Bronchial epithelial cell (primary cell): ENCODE data around the gene DAO. TPM values are rescaled to one million over a fixed set of nuclear protein-coding genes. Genes with fewer than 3 reads are reported as not detected.

ENCODE experiments used
- DNase-seq: peaks from one replicate; pipeline ENCODE4 v3.0.0-alpha.2; 2010; ENCODE audit warnings: low read depth
- FAIRE-seq: peaks from 2 replicates; lab custom pipeline; 2011; peaks lifted over from hg19 to GRCh38; lab: Jason Lieb, UNC
- H3K27me3 ChIP-seq: 2 replicates; pipeline ENCODE4 v1.5.1; 2011; ENCODE audit warnings: low read length; ENCODE audit not compliant: control insufficient read depth, insufficient read depth
- H3K36me3 ChIP-seq: 2 replicates; pipeline ENCODE4 v1.5.1; 2011; ENCODE audit warnings: low read length; ENCODE audit not compliant: control insufficient read depth, insufficient read depth
- H3K4me3 ChIP-seq: 2 replicates; pipeline ENCODE4 v1.5.1; 2011; ENCODE audit warnings: mild to moderate bottlenecking, low read depth, low read length, control low read depth
- total RNA-seq: library from RNA; depleted of rRNA; stranded (reverse); fragments of >200 nt; gene quantifications from 2 replicates; pipeline ENCODE4 v1.2.1, GENCODE V29; 2014
- TF ChIP-seq, protein P1 (sequence below): IDR thresholded peaks from 2 replicates; pipeline ENCODE4 v1.5.1; 2011; ENCODE audit warnings: mild to moderate bottlenecking, moderate library complexity, low read length, control low read depth, inconsistent platforms; ENCODE audit not compliant: insufficient read depth, severe bottlenecking

DAO gene
- total RNA-seq, 1 donor from 2014 or later, result not detected

DNA sequence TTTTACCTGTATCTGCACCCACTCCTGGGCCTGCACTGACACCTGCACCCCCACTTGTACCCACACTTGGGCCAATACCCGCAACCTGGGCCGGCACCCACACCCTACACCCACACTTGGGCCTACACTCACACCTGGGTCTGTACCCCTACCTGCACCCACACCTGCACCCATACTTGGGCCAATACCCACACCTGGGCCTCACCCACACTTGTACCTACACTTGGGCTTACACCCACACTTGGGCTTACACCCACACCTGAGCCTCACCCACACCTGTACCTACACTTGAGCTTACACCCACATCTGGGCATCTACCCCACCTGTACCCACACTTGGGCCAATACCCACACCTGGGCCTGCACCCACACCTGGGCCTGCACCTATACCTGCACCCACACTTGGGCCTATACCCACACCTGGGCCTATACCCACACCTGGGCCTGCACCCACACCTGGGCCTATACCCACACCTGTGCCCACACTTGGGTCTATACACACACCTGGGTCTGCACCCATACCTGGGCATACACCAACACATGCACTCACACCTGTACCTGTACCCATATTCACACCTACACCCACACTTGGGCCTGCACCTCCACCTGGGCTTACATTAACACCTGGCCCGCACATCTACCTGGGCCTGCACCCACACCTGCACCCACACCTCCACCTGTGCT, 39.2 kb downstream of the DAO start:
- DNase-seq (no peak), FAIRE-seq (no peak)
- Histone ChIP-seq H3K27me3 (no peaks in the 10 kb centered on the region), H3K36me3 (no peaks in the 10 kb centered on the region), H3K4me3 (no peak overlapping the region)
- TF ChIP-seq, protein P1, sequence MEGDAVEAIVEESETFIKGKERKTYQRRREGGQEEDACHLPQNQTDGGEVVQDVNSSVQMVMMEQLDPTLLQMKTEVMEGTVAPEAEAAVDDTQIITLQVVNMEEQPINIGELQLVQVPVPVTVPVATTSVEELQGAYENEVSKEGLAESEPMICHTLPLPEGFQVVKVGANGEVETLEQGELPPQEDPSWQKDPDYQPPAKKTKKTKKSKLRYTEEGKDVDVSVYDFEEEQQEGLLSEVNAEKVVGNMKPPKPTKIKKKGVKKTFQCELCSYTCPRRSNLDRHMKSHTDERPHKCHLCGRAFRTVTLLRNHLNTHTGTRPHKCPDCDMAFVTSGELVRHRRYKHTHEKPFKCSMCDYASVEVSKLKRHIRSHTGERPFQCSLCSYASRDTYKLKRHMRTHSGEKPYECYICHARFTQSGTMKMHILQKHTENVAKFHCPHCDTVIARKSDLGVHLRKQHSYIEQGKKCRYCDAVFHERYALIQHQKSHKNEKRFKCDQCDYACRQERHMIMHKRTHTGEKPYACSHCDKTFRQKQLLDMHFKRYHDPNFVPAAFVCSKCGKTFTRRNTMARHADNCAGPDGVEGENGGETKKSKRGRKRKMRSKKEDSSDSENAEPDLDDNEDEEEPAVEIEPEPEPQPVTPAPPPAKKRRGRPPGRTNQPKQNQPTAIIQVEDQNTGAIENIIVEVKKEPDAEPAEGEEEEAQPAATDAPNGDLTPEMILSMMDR, result no peak

DNA sequence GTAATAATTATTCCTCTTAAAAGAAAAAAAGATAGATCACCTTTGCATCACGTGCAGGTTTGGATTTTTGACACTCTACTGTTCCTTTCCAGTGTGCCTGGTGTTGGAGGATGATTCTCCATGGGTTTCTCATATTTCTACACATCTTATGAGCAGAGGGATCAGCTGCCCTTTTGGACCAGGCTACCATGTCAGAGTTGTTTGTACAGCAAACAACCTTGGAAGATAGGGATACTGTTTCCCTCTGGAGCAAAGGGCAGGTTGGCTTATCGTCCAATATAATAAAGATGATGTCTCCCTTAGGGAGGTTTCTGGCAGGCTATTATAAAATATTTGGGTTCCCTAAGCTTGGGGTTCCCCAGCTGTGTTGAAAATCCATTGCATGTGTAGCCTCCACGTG, 42.1 kb downstream of the DAO start:
- no peak for FAIRE-seq
- no peak for DNase-seq

DNA sequence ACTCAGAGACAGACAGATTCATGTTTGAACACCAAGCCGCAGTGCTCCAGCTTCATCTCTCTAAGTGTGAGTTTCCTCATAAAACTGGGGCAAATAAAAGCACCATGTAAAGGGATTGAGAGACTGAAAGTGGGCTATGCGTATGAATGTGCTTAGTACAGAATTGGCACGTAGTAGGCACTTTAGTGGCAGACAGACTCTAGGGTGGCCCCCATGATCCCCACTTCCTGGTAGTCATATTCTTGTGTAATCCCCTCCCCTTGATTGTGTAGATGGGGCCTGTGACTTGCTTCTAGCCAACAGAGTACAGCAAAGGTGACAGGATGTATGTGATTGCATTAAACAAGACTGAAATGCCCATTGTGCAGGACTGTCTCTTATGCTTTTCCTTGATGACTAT, 43.0 kb downstream of the DAO start:
- FAIRE-seq (no peak), DNase-seq (no peak)
- Histone ChIP-seq H3K4me3 (no peak overlapping the region), H3K36me3 (no peaks in the 10 kb centered on the region), H3K27me3 (no peaks in the 10 kb centered on the region)
- TF ChIP-seq, protein P1, result no peak

More for the DNA sequence above, 42.1 kb downstream of the DAO start:
- no peaks in the 10 kb centered on the region for H3K36me3 ChIP-seq
- TF ChIP-seq, protein P1, result no peak
- H3K27me3 ChIP-seq, result no peaks in the 10 kb centered on the region
- H3K4me3 ChIP-seq, result no peak overlapping the region

DNA sequence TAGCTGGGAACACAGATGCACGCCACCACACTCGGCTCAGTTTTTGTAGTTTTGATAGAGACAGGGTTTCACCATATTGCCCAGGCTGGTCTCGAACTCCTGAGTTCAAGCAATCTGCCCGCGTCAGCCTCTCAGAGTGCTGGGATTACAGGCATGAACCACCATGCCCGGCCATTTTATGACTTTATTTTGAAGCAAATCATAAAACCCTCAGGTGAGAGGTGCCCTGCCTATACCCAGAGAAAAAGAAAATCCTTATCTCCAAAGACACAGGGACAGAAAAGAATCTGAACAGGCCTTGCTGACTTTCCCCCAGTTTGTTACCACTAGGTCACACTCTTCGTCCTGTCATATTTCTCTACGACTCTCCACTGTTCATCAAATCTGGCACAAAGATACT, 48.8 kb downstream of the DAO start:
- FAIRE-seq (no peak), DNase-seq (no peak)
- TF ChIP-seq, protein P1, result no peak

DNA sequence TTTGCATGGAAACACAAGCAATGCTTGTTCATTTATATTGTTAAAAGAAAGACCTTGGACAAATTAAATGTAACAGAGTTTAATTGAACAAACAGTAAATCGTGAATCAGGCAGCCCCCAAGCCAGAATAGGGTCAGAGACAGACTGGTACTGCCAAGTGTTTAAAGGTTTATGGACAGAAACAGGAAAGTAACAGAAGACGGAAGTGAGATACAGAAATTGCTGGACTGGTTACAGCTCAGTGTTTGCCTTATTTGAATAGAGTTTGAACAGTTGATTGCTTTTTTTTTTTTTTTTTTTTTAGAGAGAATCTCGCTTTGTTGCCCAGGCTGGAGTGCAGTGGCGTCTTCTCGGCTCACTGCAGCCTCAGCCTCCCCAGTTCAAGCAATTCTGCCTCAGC, 50.3 kb downstream of the DAO start:
- Histone ChIP-seq H3K36me3 (no peaks in the 10 kb centered on the region), H3K27me3 (no peaks in the 10 kb centered on the region), H3K4me3 (no peak overlapping the region)
- no peak for DNase-seq
- TF ChIP-seq, protein P1, result no peak
- no peak for FAIRE-seq

More for the DNA sequence above, 48.8 kb downstream of the DAO start:
- H3K4me3 ChIP-seq, result no peak overlapping the region
- H3K27me3 ChIP-seq, result no peaks in the 10 kb centered on the region
- no peaks in the 10 kb centered on the region for H3K36me3 ChIP-seq

DNA sequence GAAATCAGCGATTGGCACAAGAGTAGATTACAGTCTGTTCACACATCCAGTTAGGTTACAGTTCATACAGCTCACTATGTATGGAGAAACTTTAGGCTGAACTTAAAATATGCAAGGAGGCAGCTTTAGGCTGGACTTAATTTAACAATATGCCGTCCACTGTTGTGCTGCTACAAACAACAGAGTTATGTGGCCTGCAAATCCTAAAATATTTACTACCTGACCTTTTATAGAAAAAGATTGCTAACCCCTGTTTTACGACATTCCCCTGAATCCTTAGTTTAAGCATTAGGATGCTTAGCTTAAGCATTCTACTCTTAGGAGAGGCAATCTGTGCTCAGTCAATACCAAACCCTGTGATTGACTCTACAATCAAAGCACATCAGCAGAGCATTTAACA, 50.9 kb downstream of the DAO start:
- Histone ChIP-seq H3K4me3 (no peak overlapping the region), H3K27me3 (no peaks in the 10 kb centered on the region), H3K36me3 (no peaks in the 10 kb centered on the region)
- FAIRE-seq (no peak), DNase-seq (no peak)
- TF ChIP-seq, protein P1, result no peak
